Body of pancreas (tissue), 4 donors: ENCODE results near the gene FOXK2. TPM values are rescaled to one million over a fixed set of nuclear protein-coding genes. Genes with fewer than 3 reads are reported as not detected.

ENCODE experiments used
- ATAC-seq: fragments of 150-250 bp; one replicate; pipeline ENCODE4 v1.9.1; 2016
- DNase-seq, 4 donors: peaks; one replicate each; pipeline ENCODE4 v3.0.0-alpha.2; 2019
- H3K27ac ChIP-seq, 4 donors: fragments of 200-600 bp; sonication (generic); 1 replicate in 3 of 4; 2 replicates in 1 of 4; pipeline versions ENCODE4 v1.5.1 to v1.6.1; 2016 to 2019; ENCODE audit warnings: mild to moderate bottlenecking in 1 of 4, mixed read lengths in 1 of 4, moderate library complexity in 1 of 4
- H3K27me3 ChIP-seq, 2 donors: fragments of 200-600 bp; sonication (generic); one replicate each; pipeline ENCODE4 v1.6.0; 2016; ENCODE audit warnings: mild to moderate bottlenecking in 1 of 2
- H3K36me3 ChIP-seq, 2 donors: fragments of 200-600 bp; sonication (generic); replicated peaks in 1 of 2; 2 replicates each; pipeline ENCODE4 v1.5.1; 2016; ENCODE audit warnings: low read depth in 2 of 2; ENCODE audit not compliant: insufficient read depth in 1 of 2
- H3K4me1 ChIP-seq: fragments of 200-600 bp; sonication (generic); one replicate; pipeline ENCODE4 v1.6.0; 2016
- H3K4me3 ChIP-seq, 2 donors: fragments of 200-600 bp; sonication (generic); 1 replicate in 1 of 2; 2 replicates in 1 of 2; pipeline ENCODE4 v1.5.1; 2016 to 2019
- H3K9me3 ChIP-seq, 3 donors: fragments of 200-600 bp; sonication (generic); 1 replicate in 2 of 3; 2 replicates in 1 of 3; pipeline ENCODE4 v1.5.1; 2016
- CTCF ChIP-seq, 7 experiments: fragments of 450-650 bp in 4 of 7; fragments of 200-600 bp in 3 of 7; sonication (generic) in 3 of 7; IDR thresholded peaks; one replicate each; pipeline ENCODE4 v1.5.1; 2016 to 2019; ENCODE audit warnings: antibody characterized with exemption in 7 of 7
- POLR2A ChIP-seq, 3 donors: fragments of 450-650 bp; IDR thresholded peaks; one replicate each; pipeline ENCODE4 v1.6.1; 2016; ENCODE audit warnings: antibody characterized with exemption in 3 of 3, mild to moderate bottlenecking in 2 of 3
- WGBS, 2 donors: methylation state at CpG; one replicate each; pipeline ENCODE4 v1.1.5; 2017; 5-methylcytosine and 5-hydroxymethylcytosine counted together
- intact Hi-C: fragments of 100-400 bp; cut with DNase I; formaldehyde crosslinking; loops from one replicate; pipeline ENCODE4 v1.15.1; 2023
- total RNA-seq, 2 donors: library from RNA; depleted of rRNA; stranded (reverse); fragments of >200 nt; gene quantifications; one replicate each; pipeline ENCODE4 v1.1.0, GENCODE V29; 2016

Gene FOXK2
- total RNA-seq, 2 donors from 2014 or later: 10.6 to 25.1 TPM

- no peaks in the 10 kb centered on the region for H3K9me3 ChIP-seq
- ATAC-seq (peak; percentile 98), DNase-seq (peak; percentile 95 to 98 (median 96))
- peak within 1 kb of the TSS; percentile 93 to 96 for H3K4me3 ChIP-seq
- TF ChIP-seq CTCF (IDR thresholded peaks at IDR 0.05): peak in 1 of 7 experiments; percentile 6
- TF ChIP-seq POLR2A (IDR thresholded peaks at IDR 0.05): peak; percentile 91 to 97 (median 93)
- H3K36me3 ChIP-seq: peaks cover 0 to 3% of the 10 kb centered on the region in 2 donors
- peak within 1 kb of the TSS; percentile 88 to 99 (median 94) for H3K27ac ChIP-seq
- peaks cover 42% of the 10 kb centered on the region for H3K4me1 ChIP-seq
- intact Hi-C loops: no loop called here
- H3K27me3 ChIP-seq: no peaks in the 10 kb centered on the region
- 1% methylated on average over 47 of the region's 67 CpGs; no CpG with 5 or more reads in 1 of the 2 donors for WGBS, 2 donors
These were observed 128.7 kb downstream of the FOXK2 start, which contains the start of gene WDR45B for GRCh38 chr17:82648165-82648668. WDR45B (minus strand) TSS chr17:82648444; CDS start chr17:82648340, 104 bp downstream.

- Histone ChIP-seq H3K36me3 (peaks cover 0 to 2% of the 10 kb centered on the region in 2 donors), H3K4me1 (peaks cover 36% of the 10 kb centered on the region), H3K4me3 (no peak overlapping the region), H3K27ac (peak overlapping the region in 3 of 4 donors; percentile 46 to 93 (median 56)), H3K27me3 (no peaks in the 10 kb centered on the region), H3K9me3 (no peaks in the 10 kb centered on the region)
- TF ChIP-seq CTCF (IDR thresholded peaks at IDR 0.05): no peak
- TF ChIP-seq POLR2A (IDR thresholded peaks at IDR 0.05): no peak
- 0 to 12% methylated on average over 8 to 16 of the region's 37 CpGs for WGBS, 2 donors
- DNase-seq (peak; percentile 43 to 68 (median 52)), ATAC-seq (no peak)
- intact Hi-C loops: no loop called here
These were observed 129.3 kb downstream of the FOXK2 start for GRCh38 chr17:82648742-82649331.

GRCh38 chr17:82649501-82650261 lies 130.1 kb downstream of the FOXK2 start:
- TF ChIP-seq CTCF (IDR thresholded peaks at IDR 0.05) (no peak), POLR2A (IDR thresholded peaks at IDR 0.05) (no peak)
- 64 to 84% methylated on average over 4 to 22 of the region's 22 CpGs for WGBS, 2 donors
- Histone ChIP-seq H3K9me3 (no peaks in the 10 kb centered on the region), H3K27ac (peak overlapping the region in 1 of 4 donors; percentile 56), H3K4me3 (no peak overlapping the region), H3K4me1 (peaks cover 28% of the 10 kb centered on the region), H3K27me3 (no peaks in the 10 kb centered on the region), H3K36me3 (no peaks in the 10 kb centered on the region)
- DNase-seq (no peak), ATAC-seq (no peak)
- intact Hi-C loops: loop anchor here (5.0 kb wide), 1 partner anchor 53 kb away; no protein-coding TSS in a partner anchor

GRCh38 chr17:82650723-82651122 lies 131.2 kb downstream of the FOXK2 start:
- DNase-seq: no peak
- WGBS, 2 donors: 56 to 66% methylated on average over 10 of the region's 10 CpGs
- TF ChIP-seq CTCF (IDR thresholded peaks at IDR 0.05) (no peak), POLR2A (IDR thresholded peaks at IDR 0.05) (no peak)
- no peak overlapping the region for H3K27ac ChIP-seq
- no peak for ATAC-seq
- H3K4me3 ChIP-seq: no peak overlapping the region
- no peaks in the 10 kb centered on the region for H3K36me3 ChIP-seq
- no peaks in the 10 kb centered on the region for H3K9me3 ChIP-seq
- peaks cover 17% of the 10 kb centered on the region for H3K4me1 ChIP-seq
- no peaks in the 10 kb centered on the region for H3K27me3 ChIP-seq
- intact Hi-C loops: loop anchor here (5.0 kb wide), 1 partner anchor 52 kb away; no protein-coding TSS in a partner anchor
